HCT116 (cell line): ENCODE results near the gene SIAH2.

Source experiments
- RAD21 ChIP-seq: IDR thresholded peaks from 2 replicates; pipeline ENCODE4 v1.6.1; 2012; ENCODE audit warnings: low read depth, mild to moderate bottlenecking
- TF ChIP-seq, protein P1 (sequence below), 3 experiments: fragments of 200-600 bp in 1 of 3; sonication (generic) in 1 of 3; IDR thresholded peaks in 2 of 3; conservative IDR thresholded peaks in 1 of 3; 2 replicates each; pipeline ENCODE4 v1.5.1; 2012 to 2017; ENCODE audit warnings: low read depth in 2 of 3, low read length in 2 of 3, antibody characterized with exemption in 1 of 3, borderline replicate concordance in 1 of 3, control low read depth in 1 of 3, mild to moderate bottlenecking in 1 of 3, mixed read lengths in 1 of 3, mixed run types in 1 of 3, moderate library complexity in 1 of 3; ENCODE audit not compliant: insufficient read depth in 1 of 3
- TF ChIP-seq, protein P2 (sequence below): IDR thresholded peaks from 2 replicates; pipeline ENCODE4 v1.6.1; 2012; ENCODE audit warnings: low read depth

DNA sequence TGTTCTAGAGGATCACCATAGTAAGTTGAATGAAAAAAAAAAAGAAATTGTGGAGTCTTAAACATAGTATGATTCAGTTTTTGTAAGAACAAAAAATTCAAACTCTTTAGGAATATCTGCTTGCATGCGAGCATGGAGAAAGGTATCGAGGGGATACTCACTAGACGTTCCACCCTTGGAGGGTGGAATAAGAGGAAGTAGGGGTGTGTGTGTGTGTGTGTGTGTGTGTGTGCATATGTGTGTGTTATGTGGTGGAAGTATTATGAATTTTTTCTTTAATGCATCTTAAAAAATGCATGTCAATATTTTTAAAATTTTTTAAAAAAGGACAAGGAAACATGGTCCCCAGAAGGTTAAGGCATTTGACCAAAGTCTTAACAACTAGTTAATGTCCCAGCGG, 26.5 kb upstream of the SIAH2 start:
- TF ChIP-seq RAD21: no peak
- TF ChIP-seq, protein P1, sequence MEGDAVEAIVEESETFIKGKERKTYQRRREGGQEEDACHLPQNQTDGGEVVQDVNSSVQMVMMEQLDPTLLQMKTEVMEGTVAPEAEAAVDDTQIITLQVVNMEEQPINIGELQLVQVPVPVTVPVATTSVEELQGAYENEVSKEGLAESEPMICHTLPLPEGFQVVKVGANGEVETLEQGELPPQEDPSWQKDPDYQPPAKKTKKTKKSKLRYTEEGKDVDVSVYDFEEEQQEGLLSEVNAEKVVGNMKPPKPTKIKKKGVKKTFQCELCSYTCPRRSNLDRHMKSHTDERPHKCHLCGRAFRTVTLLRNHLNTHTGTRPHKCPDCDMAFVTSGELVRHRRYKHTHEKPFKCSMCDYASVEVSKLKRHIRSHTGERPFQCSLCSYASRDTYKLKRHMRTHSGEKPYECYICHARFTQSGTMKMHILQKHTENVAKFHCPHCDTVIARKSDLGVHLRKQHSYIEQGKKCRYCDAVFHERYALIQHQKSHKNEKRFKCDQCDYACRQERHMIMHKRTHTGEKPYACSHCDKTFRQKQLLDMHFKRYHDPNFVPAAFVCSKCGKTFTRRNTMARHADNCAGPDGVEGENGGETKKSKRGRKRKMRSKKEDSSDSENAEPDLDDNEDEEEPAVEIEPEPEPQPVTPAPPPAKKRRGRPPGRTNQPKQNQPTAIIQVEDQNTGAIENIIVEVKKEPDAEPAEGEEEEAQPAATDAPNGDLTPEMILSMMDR (IDR thresholded peaks at IDR 0.05 in 2 of 3, conservative IDR thresholded peaks at IDR 0.05 in 1 of 3; ENCODE audit: borderline replicate concordance in 1 of 3, insufficient read depth in 1 of 3, low read depth in 2 of 3, low read length in 2 of 3): no peak
- TF ChIP-seq, protein P2, sequence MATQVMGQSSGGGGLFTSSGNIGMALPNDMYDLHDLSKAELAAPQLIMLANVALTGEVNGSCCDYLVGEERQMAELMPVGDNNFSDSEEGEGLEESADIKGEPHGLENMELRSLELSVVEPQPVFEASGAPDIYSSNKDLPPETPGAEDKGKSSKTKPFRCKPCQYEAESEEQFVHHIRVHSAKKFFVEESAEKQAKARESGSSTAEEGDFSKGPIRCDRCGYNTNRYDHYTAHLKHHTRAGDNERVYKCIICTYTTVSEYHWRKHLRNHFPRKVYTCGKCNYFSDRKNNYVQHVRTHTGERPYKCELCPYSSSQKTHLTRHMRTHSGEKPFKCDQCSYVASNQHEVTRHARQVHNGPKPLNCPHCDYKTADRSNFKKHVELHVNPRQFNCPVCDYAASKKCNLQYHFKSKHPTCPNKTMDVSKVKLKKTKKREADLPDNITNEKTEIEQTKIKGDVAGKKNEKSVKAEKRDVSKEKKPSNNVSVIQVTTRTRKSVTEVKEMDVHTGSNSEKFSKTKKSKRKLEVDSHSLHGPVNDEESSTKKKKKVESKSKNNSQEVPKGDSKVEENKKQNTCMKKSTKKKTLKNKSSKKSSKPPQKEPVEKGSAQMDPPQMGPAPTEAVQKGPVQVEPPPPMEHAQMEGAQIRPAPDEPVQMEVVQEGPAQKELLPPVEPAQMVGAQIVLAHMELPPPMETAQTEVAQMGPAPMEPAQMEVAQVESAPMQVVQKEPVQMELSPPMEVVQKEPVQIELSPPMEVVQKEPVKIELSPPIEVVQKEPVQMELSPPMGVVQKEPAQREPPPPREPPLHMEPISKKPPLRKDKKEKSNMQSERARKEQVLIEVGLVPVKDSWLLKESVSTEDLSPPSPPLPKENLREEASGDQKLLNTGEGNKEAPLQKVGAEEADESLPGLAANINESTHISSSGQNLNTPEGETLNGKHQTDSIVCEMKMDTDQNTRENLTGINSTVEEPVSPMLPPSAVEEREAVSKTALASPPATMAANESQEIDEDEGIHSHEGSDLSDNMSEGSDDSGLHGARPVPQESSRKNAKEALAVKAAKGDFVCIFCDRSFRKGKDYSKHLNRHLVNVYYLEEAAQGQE: no peak
